ENCODE results near the gene CDK12.
"Not testable (repeated sequence)": the region's sequence is repeated elsewhere in the genome, so short reads cannot be mapped to it uniquely, and the experiment has no call there.

The CDK12 gene

GRCh38 chr17:39461113-39461925 lies at the start of gene CDK12:
CDK12 (plus strand) TSS chr17:39461486; CDS start chr17:39462072, 586 bp downstream.
- DNase-seq, result peak; percentile 87 to 97 (median 96)

GRCh38 chr17:39416141-39416540 lies 45.1 kb upstream of the CDK12 start:
- DNase-seq, result no peak

- DNase-seq, result no peak
Measured at GRCh38 chr17:39429600-39429999, 31.7 kb upstream of the CDK12 start.

- DNase-seq, result not testable (repeated sequence)
Measured at GRCh38 chr17:39439868-39440267, 21.4 kb upstream of the CDK12 start.

- DNase-seq, result no peak
Measured at GRCh38 chr17:39443326-39443725, 18.0 kb upstream of the CDK12 start.

GRCh38 chr17:39447561-39447960 lies 13.7 kb upstream of the CDK12 start:
- DNase-seq, result no peak

GRCh38 chr17:39450051-39450450 lies 11.2 kb upstream of the CDK12 start:
- DNase-seq, result no peak

GRCh38 chr17:39450847-39451581 lies 10.3 kb upstream of the CDK12 start, which contains the start of gene MED1:
MED1 (minus strand) TSS chr17:39451263; CDS start chr17:39451062, 201 bp downstream.
- DNase-seq, result peak; percentile 74 to 91 (median 88)

GRCh38 chr17:39455919-39456318 lies 5.4 kb upstream of the CDK12 start:
- DNase-seq, result no peak

GRCh38 chr17:39461926-39462569 lies 762 bp downstream of the CDK12 start:
- peak in 1 of 6 experiments; percentile 47 for DNase-seq

GRCh38 chr17:39462631-39463375 lies 1.5 kb downstream of the CDK12 start:
- no peak for DNase-seq

GRCh38 chr17:39464639-39465181 lies 3.4 kb downstream of the CDK12 start:
- not testable (repeated sequence) for DNase-seq

- DNase-seq, result not testable (repeated sequence)
Measured at GRCh38 chr17:39468610-39469009, 7.3 kb downstream of the CDK12 start.

GRCh38 chr17:39473310-39473709 lies 12.0 kb downstream of the CDK12 start:
- no peak for DNase-seq

- not testable (repeated sequence) for DNase-seq
Measured at GRCh38 chr17:39479631-39480030, 18.3 kb downstream of the CDK12 start.

- DNase-seq, result no peak
Measured at GRCh38 chr17:39483506-39483905, 22.2 kb downstream of the CDK12 start.

- no peak for DNase-seq
Measured at GRCh38 chr17:39484178-39484577, 22.9 kb downstream of the CDK12 start.

GRCh38 chr17:39485555-39485954 lies 24.3 kb downstream of the CDK12 start:
- no peak for DNase-seq

- no peak for DNase-seq
Measured at GRCh38 chr17:39486242-39486641, 25.0 kb downstream of the CDK12 start.

- not testable (repeated sequence) for DNase-seq
Measured at GRCh38 chr17:39487490-39487889, 26.2 kb downstream of the CDK12 start.

- no peak for DNase-seq
Measured at GRCh38 chr17:39487946-39488345, 26.7 kb downstream of the CDK12 start.

GRCh38 chr17:39496921-39497320 lies 35.6 kb downstream of the CDK12 start:
- DNase-seq, result not testable (repeated sequence)

All from stimulated activated naive CD4-positive, alpha-beta T cell (primary cell).